ENCODE data around the gene LRRC36. TPM values are rescaled to one million over a fixed set of nuclear protein-coding genes. Genes with fewer than 3 reads are reported as not detected.

LRRC36 gene
- total and polyA plus RNA-seq, 9 of the 15 experiments (the other 6 are each of a cell fraction or from before 2014, with no cell fraction given), result 0.09 to 0.40 (median 0.17) TPM; not detected in 1

DNA sequence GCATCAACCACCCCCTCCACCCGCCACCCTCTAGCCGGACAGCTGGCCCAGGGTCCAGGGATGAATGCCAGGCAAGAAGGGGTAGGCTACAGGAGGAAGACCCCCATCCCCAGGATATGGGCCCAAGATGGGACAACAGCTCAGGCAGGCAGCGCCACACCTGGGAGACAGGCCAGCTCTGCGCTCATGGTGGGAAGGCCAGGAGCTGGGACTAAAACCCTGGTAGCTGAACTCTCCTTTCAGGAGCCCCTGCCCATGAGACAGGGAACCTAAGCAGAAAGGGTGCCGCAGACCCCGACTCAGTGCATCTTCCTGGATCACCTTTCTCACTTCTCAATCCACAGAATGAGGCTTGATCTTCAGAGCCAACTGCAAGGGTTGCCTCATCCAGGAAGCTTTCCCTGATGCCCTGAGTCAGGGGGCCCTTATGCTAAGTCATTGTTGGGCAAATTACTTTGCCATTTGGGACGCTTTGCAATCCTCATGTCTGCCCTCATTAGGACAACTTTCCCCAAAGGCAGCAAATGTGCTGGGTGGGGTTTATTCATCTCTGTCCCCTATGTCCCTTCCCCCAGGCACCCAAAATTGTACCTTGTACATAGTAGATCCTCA lies 80.7 kb downstream of the LRRC36 start:
- BruUV-seq (replicated peaks), result no TSS peak
- Histone ChIP-seq H3K4me3 (no peak overlapping the region), H2AFZ (ENCODE audit: low read depth, low read length) (no peak overlapping the region), H3K4me2 (ENCODE audit: insufficient read depth, low read length) (no peak overlapping the region), H3K9me1 (ENCODE audit: control insufficient read depth, insufficient read depth, low read length) (no peaks in the 10 kb centered on the region), H3K79me2 (ENCODE audit: control insufficient read depth, insufficient read depth, low read length) (no peaks in the 10 kb centered on the region), H4K20me1 (replicated peaks; ENCODE audit: control insufficient read depth, insufficient read depth, low read length) (0 out of 2 replicates have a peak, but pooled peaks cover 4% of the 10 kb centered on the region), H3K36me3 (ENCODE audit: control insufficient read depth, insufficient read depth, low read length) (no peaks in the 10 kb centered on the region), H3K9ac (ENCODE audit: insufficient read depth in 1 of 2, low read depth in 2 of 2, low read length in 2 of 2) (no peak overlapping the region), H3K27ac (ENCODE audit: extremely low read depth, low read depth, low read length) (no peak overlapping the region), H3K9me3 (replicated peaks; ENCODE audit: control insufficient read depth, insufficient read depth, low read depth, low read length) (no peaks in the 10 kb centered on the region), H3K4me1 (replicated peaks in 1 of 2; ENCODE audit: control insufficient read depth in 2 of 2, insufficient read depth in 2 of 2, low read length in 2 of 2) (peaks cover 0 to 9% of the 10 kb centered on the region in 2 experiments; a peak in 2 of 5 replicates), H3K27me3 (ENCODE audit: control insufficient read depth in 2 of 2, insufficient read depth in 2 of 2, low read length in 2 of 2) (peaks cover 30 to 64% of the 10 kb centered on the region in 2 experiments)
- intact Hi-C loops (cut with micrococcal nuclease), result loop anchor here (10.0 kb wide), 1 partner anchor 392 kb away; no protein-coding TSS in a partner anchor
- TF ChIP-seq ZFP36 (IDR thresholded peaks at IDR 0.05; ENCODE audit: low read depth, low read length, partially characterized antibody) (peak; percentile 36), RAD21 (CRISPR knock-in tag; conservative IDR thresholded peaks at IDR 0.05 in 1 of 2, IDR thresholded peaks at IDR 0.05 in 1 of 2) (no peak)
- ChIA-PET CTCF (ENCODE audit: low intra/inter-chr PET ratio) (no interaction called here), POLR2A (interaction anchor here (0.7 to 1.5 kb wide), 3 partner anchors 10 to 142 kb away, joined by 3 to 4 read pairs (median 4); no protein-coding TSS in a partner anchor)
- FAIRE-seq, result no peak
- in situ Hi-C loops (cut with MboI), result loop anchor here (25.0 kb wide), 1 partner anchor 445 kb away; the partner anchor contains the start of gene CES3
- WGBS (ENCODE audit: insufficient coverage, low coverage, missing lambda C conversion rate), result 13% methylated on average over 7 of the region's 7 CpGs
- no peak for ATAC-seq
- DNase-seq (ENCODE audit: extremely low read depth in 1 of 4, low spot score in 3 of 4), result no peak

Measured in K562 (cell line).